Measurements from ENCODE around the gene HIRIP3. TPM values are rescaled to one million over a fixed set of nuclear protein-coding genes. Genes with fewer than 3 reads are reported as not detected.
"Not testable (repeated sequence)": the region's sequence is repeated elsewhere in the genome, so short reads cannot be mapped to it uniquely, and the experiment has no call there.

The HIRIP3 gene
- polyA plus RNA-seq = 10 to 100 TPM; 14.1 to 23.5 (median 18.9) TPM

GRCh38 chr16:29995324-29995910 is at the start of gene HIRIP3:
Gene HIRIP3 (minus strand): TSS chr16:29995617. CDS start chr16:29995605, 12 bp downstream.
- peak within 1 kb of the TSS; percentile 93 to 98 (median 97) for H3K4me3 Mint-ChIP-seq
- H3K27me3 Mint-ChIP-seq (ENCODE audit: low read depth in 3 of 3) = peaks cover 5 to 11% (median 11%) of the 10 kb centered on the region in 3 donors
- no peaks in the 10 kb centered on the region for H3K9me3 Mint-ChIP-seq
- DNase-seq = peak; percentile 84 to 87 (median 86)
- peaks cover 2 to 9% (median 4%) of the 10 kb centered on the region in 3 donors for H3K36me3 Mint-ChIP-seq
- peak within 1 kb of the TSS; percentile 95 to 98 (median 97) for H3K27ac Mint-ChIP-seq
- peaks cover 32 to 35% of the 10 kb centered on the region in 2 donors for H3K4me1 Mint-ChIP-seq

DNA sequence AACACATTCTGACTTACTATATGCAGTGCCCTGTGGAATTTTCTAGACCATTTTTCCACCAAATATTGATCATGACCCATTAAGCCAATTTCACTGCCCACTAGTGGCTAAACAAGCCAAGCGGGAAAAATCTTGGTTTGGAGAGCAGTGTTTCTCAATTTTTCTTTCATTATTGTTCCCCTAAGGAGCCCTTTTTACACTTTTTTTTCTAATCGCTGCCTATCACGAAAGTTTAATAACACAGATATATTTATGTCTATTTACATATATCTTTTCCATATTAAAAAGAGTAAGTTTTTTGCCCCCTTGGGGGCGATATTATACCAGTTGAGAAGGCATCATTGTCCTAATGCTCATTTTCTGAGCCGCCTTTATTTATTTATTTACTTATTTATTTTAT is 46.4 kb upstream of the HIRIP3 start:
- Mint-ChIP-seq H3K27me3 (ENCODE audit: low read depth in 3 of 3) (peaks cover 5 to 8% (median 7%) of the 10 kb centered on the region in 3 donors), H3K27ac (no peak overlapping the region), H3K4me3 (no peak overlapping the region), H3K4me1 (peaks cover 0 to 2% of the 10 kb centered on the region in 2 donors), H3K9me3 (no peaks in the 10 kb centered on the region), H3K36me3 (no peaks in the 10 kb centered on the region)
- peak in 2 of 3 donors; percentile 22 to 24 for DNase-seq

- H3K36me3 Mint-ChIP-seq; H3K4me3 Mint-ChIP-seq; H3K9me3 Mint-ChIP-seq; H3K27ac Mint-ChIP-seq; H3K27me3 Mint-ChIP-seq (ENCODE audit: low read depth in 3 of 3); H3K4me1 Mint-ChIP-seq; DNase-seq: not testable (repeated sequence)
Measured at GRCh38 chr16:30040690-30041089, 45.3 kb upstream of the HIRIP3 start.

GRCh38 chr16:30040221-30040620 is 44.8 kb upstream of the HIRIP3 start:
- no peak overlapping the region for H3K4me3 Mint-ChIP-seq
- H3K4me1 Mint-ChIP-seq = peaks cover 0 to 2% of the 10 kb centered on the region in 2 donors
- DNase-seq = no peak
- H3K27me3 Mint-ChIP-seq (ENCODE audit: low read depth in 3 of 3) = peaks cover 3% of the 10 kb centered on the region in 3 donors
- H3K36me3 Mint-ChIP-seq = no peaks in the 10 kb centered on the region
- no peaks in the 10 kb centered on the region for H3K9me3 Mint-ChIP-seq
- no peak overlapping the region for H3K27ac Mint-ChIP-seq

GRCh38 chr16:30033270-30033669 is 37.9 kb upstream of the HIRIP3 start:
- peaks cover 0 to 1% (median 0%) of the 10 kb centered on the region in 6 donors for H3K9me3 Mint-ChIP-seq
- peaks cover 4 to 5% of the 10 kb centered on the region in 2 donors for H3K4me1 Mint-ChIP-seq
- no peak overlapping the region for H3K4me3 Mint-ChIP-seq
- peaks cover 9 to 17% (median 10%) of the 10 kb centered on the region in 3 donors for H3K27me3 Mint-ChIP-seq (ENCODE audit: low read depth in 3 of 3)
- DNase-seq = no peak
- no peaks in the 10 kb centered on the region for H3K36me3 Mint-ChIP-seq
- no peak overlapping the region for H3K27ac Mint-ChIP-seq

DNA sequence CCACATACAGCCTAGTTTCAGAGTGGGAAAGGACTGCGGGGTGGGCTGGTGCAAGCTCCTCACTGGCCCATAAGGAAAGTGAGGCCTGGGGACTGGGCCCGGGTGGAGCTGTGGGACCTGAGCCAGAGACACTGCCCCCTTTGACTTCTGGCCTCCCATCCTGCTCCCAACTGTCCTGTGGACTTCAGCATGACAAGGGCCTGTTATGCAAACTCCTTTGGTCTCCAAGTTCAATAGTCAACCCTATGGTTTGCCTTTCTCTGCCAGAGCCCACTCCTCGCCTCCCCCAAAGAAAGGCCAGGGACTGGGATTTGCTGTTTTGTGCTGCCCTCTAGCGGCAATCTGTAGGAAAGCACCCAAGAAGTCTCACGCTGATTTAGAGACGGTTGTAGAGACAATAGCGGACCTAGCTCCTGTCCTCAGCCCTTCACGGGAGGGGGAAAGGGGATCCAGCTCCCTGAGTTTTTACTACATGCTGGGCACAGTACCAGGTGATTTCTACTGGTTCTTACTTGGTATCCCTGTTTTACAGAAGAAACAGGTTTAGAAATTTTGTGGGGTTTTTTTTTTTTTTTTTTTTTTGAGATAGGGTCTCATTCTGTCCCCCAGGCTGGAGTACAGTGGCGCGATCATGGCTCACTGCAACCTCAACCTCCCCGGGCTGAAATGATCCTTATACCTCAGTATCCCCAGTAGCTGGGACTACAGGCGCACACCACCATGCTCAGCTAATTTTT is 36.8 kb upstream of the HIRIP3 start:
- peaks cover 10 to 17% (median 14%) of the 10 kb centered on the region in 3 donors for H3K27me3 Mint-ChIP-seq (ENCODE audit: low read depth in 3 of 3)
- H3K4me3 Mint-ChIP-seq = peak overlapping the region in 4 of 5 donors; percentile 17 to 74 (median 54)
- H3K27ac Mint-ChIP-seq = no peak overlapping the region
- H3K36me3 Mint-ChIP-seq = no peaks in the 10 kb centered on the region
- peaks cover 0 to 4% (median 0%) of the 10 kb centered on the region in 6 donors for H3K9me3 Mint-ChIP-seq
- peaks cover 4 to 5% of the 10 kb centered on the region in 2 donors for H3K4me1 Mint-ChIP-seq
- DNase-seq = peak; percentile 32 to 60 (median 50)

DNA sequence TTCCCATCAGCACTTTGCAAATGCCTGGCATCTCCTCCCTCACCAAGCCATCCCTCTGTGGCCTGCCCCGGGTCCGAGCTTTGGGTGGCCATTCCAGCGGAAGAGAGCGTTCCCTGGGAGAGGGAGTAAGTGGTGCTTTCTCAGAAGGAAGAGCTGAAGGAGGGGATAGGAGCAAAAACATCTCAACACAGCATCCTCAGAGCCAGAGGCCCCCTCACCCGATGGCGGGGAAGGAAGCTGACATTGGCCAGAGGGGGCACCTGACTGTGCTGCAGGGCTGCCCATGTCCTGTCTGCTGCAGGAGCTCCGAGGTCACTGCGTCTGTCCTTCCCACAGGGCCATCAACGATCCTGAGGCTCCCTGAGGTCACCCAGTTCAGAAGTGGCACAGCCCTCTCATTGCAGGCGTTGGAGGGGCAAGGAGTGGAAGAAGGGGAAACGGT is 36.1 kb upstream of the HIRIP3 start:
- no peak for DNase-seq
- Mint-ChIP-seq H3K27me3 (ENCODE audit: low read depth in 3 of 3) (peaks cover 10 to 17% (median 14%) of the 10 kb centered on the region in 3 donors), H3K4me1 (peaks cover 4 to 5% of the 10 kb centered on the region in 2 donors), H3K9me3 (peaks cover 0 to 4% (median 0%) of the 10 kb centered on the region in 6 donors), H3K4me3 (peak overlapping the region in 1 of 5 donors; percentile 13), H3K27ac (no peak overlapping the region), H3K36me3 (no peaks in the 10 kb centered on the region)

DNA sequence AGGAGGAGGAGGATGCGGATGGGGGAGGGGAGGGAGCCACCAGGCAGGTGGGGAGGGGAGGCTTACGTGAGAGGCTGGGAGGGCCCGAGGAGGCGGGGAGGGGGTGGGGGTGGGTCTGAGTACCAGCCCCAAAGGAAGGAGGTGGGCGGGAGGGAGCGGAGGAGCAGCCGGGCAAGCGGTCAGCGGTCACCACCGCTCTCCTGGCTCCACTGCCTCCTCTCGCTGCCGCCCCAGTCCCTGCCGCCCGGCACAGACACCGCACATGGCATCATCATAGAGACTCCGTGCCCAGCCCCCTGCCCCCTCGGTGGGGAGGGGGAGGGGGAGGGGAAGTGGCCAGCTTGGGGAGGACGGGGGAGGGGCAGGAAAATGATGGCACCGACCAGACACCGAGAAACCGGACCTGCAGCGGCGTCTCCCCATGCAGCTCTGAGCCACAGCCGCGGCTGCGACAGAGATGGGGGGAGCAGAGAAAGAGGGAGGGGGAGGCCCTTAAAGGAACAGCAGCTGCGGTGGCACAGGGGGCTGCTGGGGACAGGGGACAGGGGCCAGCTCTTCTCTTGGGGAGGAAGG is 35.5 kb upstream of the HIRIP3 start, which contains the start of gene TLCD3B:
TSS of gene TLCD3B (minus strand) at position 431 of the 573 bp plus-strand sequence. CDS start 744 bp downstream, outside the sequence.
- Mint-ChIP-seq H3K9me3 (peaks cover 0 to 4% (median 0%) of the 10 kb centered on the region in 6 donors), H3K36me3 (no peaks in the 10 kb centered on the region), H3K27me3 (ENCODE audit: low read depth in 3 of 3) (peaks cover 10 to 17% (median 14%) of the 10 kb centered on the region in 3 donors), H3K27ac (no peak within 1 kb of the TSS), H3K4me1 (peaks cover 4 to 5% of the 10 kb centered on the region in 2 donors), H3K4me3 (peak within 1 kb of the TSS in 4 of 5 donors; percentile 45 to 74 (median 55))
- peak in 2 of 3 donors; percentile 8 to 22 for DNase-seq

DNA sequence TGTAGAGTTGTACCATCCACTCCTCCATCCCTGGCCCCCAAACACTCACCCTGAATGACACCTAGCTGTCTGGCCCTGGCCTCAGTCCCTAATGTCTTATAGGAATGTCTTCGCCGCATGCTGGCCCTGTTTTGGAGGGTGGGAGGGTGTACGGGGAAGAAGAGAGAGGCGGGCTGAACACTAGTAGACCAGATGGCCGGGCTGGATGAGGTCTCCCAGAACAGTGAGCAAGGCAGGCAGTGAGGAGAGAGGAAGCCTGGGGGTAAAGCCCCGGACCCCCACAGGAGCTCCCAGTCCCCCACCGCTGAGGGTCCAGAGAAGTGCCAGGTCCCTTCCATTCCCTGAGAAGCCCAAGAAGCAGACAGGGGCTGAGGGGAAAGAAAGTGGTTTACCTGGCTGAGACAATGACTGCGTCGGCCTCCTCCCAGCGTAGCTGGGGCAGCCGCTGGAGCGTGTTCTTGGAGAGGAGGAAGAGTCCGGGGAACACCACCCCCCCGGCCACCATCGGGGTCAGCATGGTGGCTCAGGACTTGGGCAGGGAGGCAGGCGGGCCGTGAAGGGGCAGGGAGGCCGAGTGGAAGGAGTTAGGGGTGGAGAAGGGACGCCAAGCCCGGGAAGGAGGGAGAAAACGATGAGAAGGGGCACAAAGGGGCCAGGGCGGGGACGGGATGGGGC is 34.7 kb upstream of the HIRIP3 start:
- Mint-ChIP-seq H3K4me3 (peak overlapping the region in 2 of 5 donors; percentile 46 to 48), H3K27me3 (ENCODE audit: low read depth in 3 of 3) (peaks cover 10 to 17% (median 14%) of the 10 kb centered on the region in 3 donors), H3K4me1 (peaks cover 4 to 5% of the 10 kb centered on the region in 2 donors), H3K9me3 (peaks cover 0 to 4% (median 0%) of the 10 kb centered on the region in 6 donors), H3K27ac (no peak overlapping the region), H3K36me3 (no peaks in the 10 kb centered on the region)
- no peak for DNase-seq

- DNase-seq = peak in 1 of 3 donors; percentile 20
- peaks cover 4 to 5% of the 10 kb centered on the region in 2 donors for H3K4me1 Mint-ChIP-seq
- no peak overlapping the region for H3K27ac Mint-ChIP-seq
- peaks cover 10 to 18% (median 12%) of the 10 kb centered on the region in 3 donors for H3K27me3 Mint-ChIP-seq (ENCODE audit: low read depth in 3 of 3)
- H3K4me3 Mint-ChIP-seq = no peak overlapping the region
- peaks cover 0 to 4% (median 0%) of the 10 kb centered on the region in 6 donors for H3K9me3 Mint-ChIP-seq
- no peaks in the 10 kb centered on the region for H3K36me3 Mint-ChIP-seq
Measured at GRCh38 chr16:30028438-30029076, 33.1 kb upstream of the HIRIP3 start.

- DNase-seq = no peak
- H3K27ac Mint-ChIP-seq = no peak overlapping the region
- peaks cover 4 to 5% of the 10 kb centered on the region in 2 donors for H3K4me1 Mint-ChIP-seq
- peak overlapping the region in 1 of 5 donors; percentile 10 for H3K4me3 Mint-ChIP-seq
- peaks cover 0 to 4% (median 0%) of the 10 kb centered on the region in 6 donors for H3K9me3 Mint-ChIP-seq
- H3K27me3 Mint-ChIP-seq (ENCODE audit: low read depth in 3 of 3) = peaks cover 10 to 18% (median 12%) of the 10 kb centered on the region in 3 donors
- no peaks in the 10 kb centered on the region for H3K36me3 Mint-ChIP-seq
Measured at GRCh38 chr16:30027588-30028437, 32.4 kb upstream of the HIRIP3 start.

DNA sequence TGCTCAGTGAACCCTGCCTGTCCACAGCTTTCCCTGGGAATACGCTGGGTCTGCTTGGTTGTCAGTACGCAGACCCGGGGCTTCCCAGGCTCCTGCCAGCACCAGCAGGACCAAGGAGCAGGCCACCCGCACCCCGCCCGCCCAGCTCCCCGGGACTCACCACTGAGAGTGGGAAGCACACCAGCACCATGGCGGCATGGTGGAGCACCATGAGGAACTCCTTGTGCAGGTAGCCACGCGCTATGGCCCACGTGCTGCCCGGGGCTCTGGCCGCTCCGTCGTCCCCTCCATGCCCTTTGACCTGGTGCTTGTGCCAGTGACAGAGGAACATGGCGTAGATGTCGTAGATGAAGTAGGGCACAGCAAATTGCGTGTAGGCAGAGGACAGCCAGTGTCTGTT is 31.0 kb upstream of the HIRIP3 start:
- DNase-seq = no peak
- H3K36me3 Mint-ChIP-seq = no peaks in the 10 kb centered on the region
- H3K9me3 Mint-ChIP-seq = peaks cover 0 to 2% (median 0%) of the 10 kb centered on the region in 6 donors
- no peak overlapping the region for H3K4me3 Mint-ChIP-seq
- H3K27me3 Mint-ChIP-seq (ENCODE audit: low read depth in 3 of 3) = peaks cover 7 to 15% (median 8%) of the 10 kb centered on the region in 3 donors
- H3K27ac Mint-ChIP-seq = peak overlapping the region in 1 of 6 donors; percentile 62
- peaks cover 2 to 3% of the 10 kb centered on the region in 2 donors for H3K4me1 Mint-ChIP-seq
